H1 (cell line): ENCODE results near the gene RTKN2. TPM values are rescaled to one million over a fixed set of nuclear protein-coding genes. Genes with fewer than 3 reads are reported as not detected.

Experiments used
- CTCF ChIA-PET: fragments of 300-600 bp; sonication (Branson Sonifier 250); formaldehyde crosslinking; loops from one replicate; lab custom pipeline; 2021; ENCODE audit not compliant: partially characterized antibody; lab: Charles Lee
- POLR2A ChIA-PET: fragments of 300-600 bp; sonication (Branson Sonifier 250); formaldehyde crosslinking; loops from one replicate; lab custom pipeline; 2021; ENCODE audit warnings: inconsistent platforms; ENCODE audit not compliant: partially characterized antibody; lab: Charles Lee
- DNase-seq, 2 experiments: peaks; one replicate each; pipeline versions ENCODE4 v3.0.0 to v3.0.0-alpha.2; 2010 to 2022; ENCODE audit warnings: low spot score in 2 of 2, low read depth in 1 of 2, mixed read lengths in 1 of 2
- FAIRE-seq: peaks from 2 replicates; lab custom pipeline; 2011; peaks lifted over from hg19 to GRCh38; lab: Jason Lieb, UNC
- H2AFZ ChIP-seq: 2 replicates; pipeline ENCODE4 v1.8.1; 2012; ENCODE audit warnings: low read length, inconsistent platforms
- H2AK5ac ChIP-seq: 2 replicates; pipeline ENCODE4 v1.6.1; 2013; ENCODE audit warnings: low read depth, low read length
- H2BK120ac ChIP-seq: replicated peaks from 2 replicates; pipeline ENCODE3; 2013; ENCODE audit warnings: low read depth, low read length, inconsistent platforms
- H2BK12ac ChIP-seq: 2 replicates; pipeline ENCODE4 v1.6.1; 2013; ENCODE audit warnings: low read depth, low read length
- H2BK15ac ChIP-seq: 2 replicates; pipeline ENCODE4 v1.6.1; 2013; ENCODE audit warnings: low read length
- H2BK20ac ChIP-seq: 2 replicates; pipeline ENCODE4 v1.6.1; 2013; ENCODE audit warnings: low read length
- H2BK5ac ChIP-seq: 2 replicates; pipeline ENCODE4 v1.6.1; 2013; ENCODE audit warnings: low read depth, low read length
- H3K14ac ChIP-seq: 2 replicates; pipeline ENCODE4 v1.6.1; 2013; ENCODE audit warnings: inconsistent platforms; ENCODE audit not compliant: insufficient read length
- H3K18ac ChIP-seq: 2 replicates; pipeline ENCODE4 v1.6.1; 2013; ENCODE audit warnings: low read length; ENCODE audit errors: extremely low read depth
- H3K23ac ChIP-seq: 2 replicates; pipeline ENCODE4 v1.6.1; 2013; ENCODE audit warnings: inconsistent platforms; ENCODE audit not compliant: insufficient read length
- H3K23me2 ChIP-seq: 2 replicates; pipeline ENCODE4 v1.6.1; 2013; ENCODE audit warnings: low read depth, low read length
- H3K27ac ChIP-seq: 2 replicates; pipeline ENCODE4 v1.6.1; 2011; ENCODE audit warnings: low read depth, low read length, inconsistent platforms
- H3K27me3 ChIP-seq, 4 experiments: replicated peaks in 1 of 4; 1 replicate in 1 of 4; 2 replicates in 3 of 4; pipeline versions ENCODE4 v1.6.1 to v1.8.1; 2011 to 2013; ENCODE audit warnings: low read length in 3 of 4, mild to moderate bottlenecking in 3 of 4, inconsistent platforms in 2 of 4, mixed read lengths in 2 of 4, moderate library complexity in 1 of 4; ENCODE audit not compliant: control insufficient read depth in 3 of 4, insufficient read depth in 3 of 4; ENCODE audit errors: extremely low read depth in 1 of 4
- H3K36me3 ChIP-seq, 4 experiments: 2 replicates each; pipeline versions ENCODE4 v1.6.1 to v1.8.1; 2011 to 2013; ENCODE audit warnings: mild to moderate bottlenecking in 4 of 4, low read length in 3 of 4, moderate library complexity in 2 of 4, control low read depth in 1 of 4, inconsistent platforms in 1 of 4; ENCODE audit not compliant: insufficient read depth in 4 of 4, control insufficient read depth in 2 of 4
- H3K4ac ChIP-seq: replicated peaks from 2 replicates; pipeline ENCODE3; 2013; ENCODE audit warnings: low read length, low read depth, mixed read lengths, inconsistent platforms; ENCODE audit not compliant: insufficient read length
- H3K4me1 ChIP-seq, 4 experiments: replicated peaks in 1 of 4; 1 replicate in 1 of 4; 2 replicates in 3 of 4; pipeline versions ENCODE4 v1.6.1 to v1.8.1; 2011 to 2013; ENCODE audit warnings: low read length in 3 of 4, inconsistent platforms in 2 of 4, mixed read lengths in 1 of 4; ENCODE audit not compliant: insufficient read depth in 4 of 4, control insufficient read depth in 3 of 4
- H3K4me2 ChIP-seq, 2 experiments: 2 replicates each; pipeline versions ENCODE4 v1.6.1 to v1.8.1; 2011 to 2013; ENCODE audit warnings: low read depth in 2 of 2, low read length in 2 of 2, control low read depth in 1 of 2, inconsistent platforms in 1 of 2, mild to moderate bottlenecking in 1 of 2; ENCODE audit not compliant: insufficient read depth in 1 of 2
- H3K4me3 ChIP-seq, 4 experiments: fragments of 200-600, 300-600 bp in 1 of 4; sonication (generic), shearing (Covaris generic), sonication (Bioruptor Twin) in 1 of 4; 2 replicates each; pipeline versions ENCODE4 v1.5.1 to v1.8.1; 2011 to 2016; ENCODE audit warnings: low read length in 4 of 4, low read depth in 3 of 4, control low read depth in 2 of 4, inconsistent platforms in 2 of 4, mild to moderate bottlenecking in 2 of 4, mixed read lengths in 1 of 4, moderate library complexity in 1 of 4; ENCODE audit not compliant: insufficient read depth in 2 of 4; ENCODE audit errors: extremely low read depth in 1 of 4
- H3K56ac ChIP-seq: replicated peaks from 2 replicates; pipeline ENCODE3; 2013; ENCODE audit warnings: low read depth, mild to moderate bottlenecking, mixed read lengths, low read length, inconsistent platforms; ENCODE audit not compliant: insufficient read length
- H3K79me1 ChIP-seq: 2 replicates; pipeline ENCODE4 v1.6.1; 2013; ENCODE audit warnings: low read depth, low read length, control low read depth
- H3K79me2 ChIP-seq, 2 experiments: 2 replicates each; pipeline versions ENCODE4 v1.6.1 to v1.8.1; 2012 to 2013; ENCODE audit warnings: low read length in 2 of 2, mild to moderate bottlenecking in 2 of 2, inconsistent platforms in 1 of 2; ENCODE audit not compliant: insufficient read depth in 2 of 2, control insufficient read depth in 1 of 2
- H3K9ac ChIP-seq, 4 experiments: replicated peaks in 1 of 4; 1 replicate in 1 of 4; 2 replicates in 3 of 4; pipeline versions ENCODE4 v1.6.1 to v1.8.1; 2011 to 2013; ENCODE audit warnings: low read depth in 3 of 4, low read length in 3 of 4, control low read depth in 2 of 4, mild to moderate bottlenecking in 2 of 4, moderate library complexity in 2 of 4, inconsistent platforms in 1 of 4; ENCODE audit errors: extremely low read depth in 1 of 4
- H3K9me3 ChIP-seq, 2 experiments: 2 replicates each; pipeline versions ENCODE4 v1.6.1 to v1.8.1; 2012 to 2013; ENCODE audit warnings: mild to moderate bottlenecking in 2 of 2, moderate library complexity in 2 of 2, control low read depth in 1 of 2, inconsistent platforms in 1 of 2, low read depth in 1 of 2, low read length in 1 of 2, mixed read lengths in 1 of 2; ENCODE audit not compliant: insufficient read depth in 2 of 2
- H4K20me1 ChIP-seq, 2 experiments: replicated peaks in 1 of 2; 2 replicates each; pipeline versions ENCODE3 to v1.8.1; 2011 to 2013; ENCODE audit warnings: inconsistent platforms in 2 of 2, low read length in 2 of 2, mild to moderate bottlenecking in 1 of 2; ENCODE audit not compliant: insufficient read depth in 2 of 2, control insufficient read depth in 1 of 2
- H4K5ac ChIP-seq: 2 replicates; pipeline ENCODE4 v1.6.1; 2013; ENCODE audit warnings: low read length, low read depth, mixed read lengths, inconsistent platforms; ENCODE audit not compliant: insufficient read length
- H4K8ac ChIP-seq: 2 replicates; pipeline ENCODE4 v1.8.0; 2013; ENCODE audit warnings: mild to moderate bottlenecking, moderate library complexity, low read length, inconsistent platforms; ENCODE audit not compliant: insufficient read depth; ENCODE audit errors: extremely low read depth
- H4K91ac ChIP-seq: replicated peaks from 2 replicates; pipeline ENCODE3; 2013; ENCODE audit warnings: low read length, mixed read lengths, inconsistent platforms; ENCODE audit not compliant: insufficient read length
- ASH2L ChIP-seq: fragments of 200-600, 300-600 bp; sonication (generic); IDR thresholded peaks from one replicate; pipeline ENCODE4 v1.7.1; 2017; ENCODE audit warnings: low read length
- ATF2 ChIP-seq: IDR thresholded peaks from 2 replicates; pipeline ENCODE4 v1.6.1; 2012; ENCODE audit warnings: low read length, inconsistent platforms
- BRCA1 ChIP-seq: IDR thresholded peaks from 2 replicates; pipeline ENCODE4 v1.6.1; 2012; ENCODE audit warnings: low read depth, low read length, improper control_type of control experiment
- CBX5 ChIP-seq: fragments of 300-800, 300-1000 bp; sonication (generic); IDR thresholded peaks from 2 replicates; pipeline ENCODE4 v1.7.1; 2016; ENCODE audit warnings: antibody characterized with exemption, low read length, low read depth
- EZH2 ChIP-seq: fragments of 200-600 bp; sonication (generic); IDR thresholded peaks from 2 replicates; pipeline ENCODE4 v1.7.1; 2012; ENCODE audit warnings: low read depth, mild to moderate bottlenecking, moderate library complexity, low read length, inconsistent platforms; ENCODE audit not compliant: severe bottlenecking
- JUND ChIP-seq: IDR thresholded peaks from 2 replicates; pipeline ENCODE4 v1.6.1; 2011; ENCODE audit warnings: mild to moderate bottlenecking, improper control_type of control experiment, low read length
- MAFK ChIP-seq: IDR thresholded peaks from 2 replicates; pipeline ENCODE4 v1.6.1; 2012; ENCODE audit warnings: low read depth, mild to moderate bottlenecking, improper control_type of control experiment, low read length
- PHF8 ChIP-seq: fragments of 200-600 bp; sonication (generic); conservative IDR thresholded peaks from 2 replicates; pipeline ENCODE4 v1.7.1; 2012; ENCODE audit warnings: low read depth, mild to moderate bottlenecking, inconsistent platforms, low read length, moderate library complexity
- TAF1 ChIP-seq: IDR thresholded peaks from 2 replicates; pipeline ENCODE4 v1.6.1; 2011; ENCODE audit warnings: mild to moderate bottlenecking, low read depth, low read length
- TBP ChIP-seq: IDR thresholded peaks from 2 replicates; pipeline ENCODE4 v1.6.1; 2011; ENCODE audit warnings: low read depth, low read length, improper control_type of control experiment
- WGBS, 2 experiments: shearing (Covaris generic) in 1 of 2; methylation state at CpG; one replicate each; pipeline versions ENCODE4 v1.1.6 to v1.1.7; 2013 to 2015; ENCODE audit warnings: low lambda C conversion rate in 2 of 2, mixed read lengths in 2 of 2, inconsistent platforms in 1 of 2, low coverage in 1 of 2, missing lambda C conversion rate in 1 of 2; ENCODE audit not compliant: insufficient replicate concordance in 2 of 2, insufficient coverage in 1 of 2, insufficient read length in 1 of 2; ENCODE audit errors: extremely low coverage in 1 of 2, missing lambda C conversion rate in 1 of 2; 5-methylcytosine and 5-hydroxymethylcytosine counted together
- polyA plus RNA-seq, 7 experiments: library from polyadenylated mRNA; depleted of rRNA in 3 of 7; stranded (reverse) in 5 of 7; unstranded in 2 of 7; fragments of >200 nt in 5 of 7; fragments of 200-250 nt in 2 of 7; gene quantifications; 1 replicate in 5 of 7; 2 replicates in 1 of 7; 4 replicates in 1 of 7; pipeline versions ENCODE4 v1.2.1 to v1.2.3, GENCODE V29; 2011 to 2013; ENCODE audit warnings: missing spikeins in 2 of 7, mixed read lengths in 2 of 7
- total RNA-seq: library from RNA; stranded (reverse); fragmentation: NEBNext Ultra II Directional; extraction: Animal tissue kit (Norgen Biotek cat#: 25700); gene quantifications from 2 replicates; pipeline ENCODE4 v1.2.1, GENCODE V29; 2021
- TF ChIP-seq, protein P1 (sequence below): IDR thresholded peaks from 2 replicates; pipeline ENCODE4 v1.6.1; 2012; ENCODE audit warnings: inconsistent platforms

RTKN2 gene
- total and polyA plus RNA-seq, 2 of the 8 experiments (the other 6 are each of a cell fraction or from before 2014, with no cell fraction given) = 5.1 to 24.6 TPM

DNA sequence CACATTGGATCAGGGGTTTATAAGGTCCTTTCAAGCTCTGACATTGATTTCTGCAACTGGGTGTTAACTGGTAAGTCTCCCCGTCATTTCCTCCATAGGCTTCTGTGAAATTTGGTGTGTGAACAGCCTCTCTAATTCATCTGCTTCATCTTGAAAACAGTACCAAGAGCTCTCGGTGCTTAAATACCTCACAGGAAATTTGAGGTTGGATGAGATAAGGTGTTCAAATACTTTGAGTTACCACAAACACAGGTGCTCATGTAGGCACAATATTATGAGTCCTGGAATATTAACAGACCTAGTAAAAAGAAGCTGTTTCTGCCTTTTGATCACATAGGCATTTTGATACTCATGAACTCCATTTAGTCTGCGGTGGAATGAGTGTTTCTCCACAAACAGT is 85.2 kb downstream of the RTKN2 start:
- no peak for FAIRE-seq
- Histone ChIP-seq H2BK20ac (no peak overlapping the region), H3K27ac (no peak overlapping the region), H2BK5ac (no peak overlapping the region), H3K4ac (no peak overlapping the region), H3K23me2 (no peaks in the 10 kb centered on the region), H3K23ac (no peak overlapping the region), H3K56ac (no peak overlapping the region), H4K91ac (no peak overlapping the region), H2AK5ac (no peak overlapping the region), H4K20me1 (no peaks in the 10 kb centered on the region), H3K4me2 (no peak overlapping the region), H2AFZ (no peak overlapping the region), H3K27me3 (no peaks in the 10 kb centered on the region), H3K79me1 (no peaks in the 10 kb centered on the region), H3K79me2 (no peaks in the 10 kb centered on the region), H3K14ac (no peak overlapping the region), H2BK15ac (no peak overlapping the region), H3K18ac (no peak overlapping the region), H4K8ac (no peak overlapping the region), H3K9me3 (no peaks in the 10 kb centered on the region; a peak in 1 of 4 replicates), H4K5ac (no peak overlapping the region), H2BK120ac (no peak overlapping the region), H3K9ac (no peak overlapping the region), H3K36me3 (no peaks in the 10 kb centered on the region), H3K4me1 (0 out of 7 replicates have a peak, but pooled peaks cover 0 to 2% (median 0%) of the 10 kb centered on the region in 4 experiments), H3K4me3 (no peak overlapping the region), H2BK12ac (no peak overlapping the region)
- DNase-seq = no peak
- WGBS, 2 experiments = 91% methylated on average over 3 of the region's 3 CpGs; no CpG with 5 or more reads in 1 of the 2 experiments
- ChIA-PET CTCF (interaction anchor here (0.8 kb wide), 1 partner anchor 65 kb away, joined by 3 read pairs; no protein-coding TSS in a partner anchor), POLR2A (interaction anchor here (0.6 kb wide), 1 partner anchor 65 kb away, joined by 3 read pairs; no protein-coding TSS in a partner anchor)
- TF ChIP-seq BRCA1 (no peak), PHF8 (no peak), TBP (no peak), MAFK (no peak), EZH2 (no peak), ATF2 (no peak), TAF1 (no peak), CBX5 (no peak), JUND (no peak), ASH2L (no peak)
- TF ChIP-seq, protein P1, sequence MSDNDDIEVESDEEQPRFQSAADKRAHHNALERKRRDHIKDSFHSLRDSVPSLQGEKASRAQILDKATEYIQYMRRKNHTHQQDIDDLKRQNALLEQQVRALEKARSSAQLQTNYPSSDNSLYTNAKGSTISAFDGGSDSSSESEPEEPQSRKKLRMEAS = no peak
